ENCODE measurements around the gene KRT72.

Gene KRT72

GRCh38 chr12:52646613-52647012 lies 45.4 kb upstream of the KRT72 start:
- Histone ChIP-seq H3K27me3 (peaks cover 0 to 20% of the 10 kb centered on the region in 2 donors), H3K4me3 (no peak overlapping the region), H3K4me1 (peaks cover 0 to 7% (median 2%) of the 10 kb centered on the region in 4 donors), H3K9me3 (no peaks in the 10 kb centered on the region), H3K36me3 (no peaks in the 10 kb centered on the region), H3K27ac (no peak overlapping the region)
- intact Hi-C loops (cut with DNase I; ENCODE audit: low total_unique reads), result no loop called here
- DNase-seq, result peak in 1 of 2 donors; percentile 53
- TF ChIP-seq CTCF (IDR thresholded peaks at IDR 0.05), result no peak

- Histone ChIP-seq H3K4me3 (no peak overlapping the region), H3K27me3 (peaks cover 0 to 21% of the 10 kb centered on the region in 2 donors), H3K27ac (no peak overlapping the region), H3K36me3 (no peaks in the 10 kb centered on the region), H3K4me1 (peaks cover 0 to 6% (median 2%) of the 10 kb centered on the region in 4 donors), H3K9me3 (no peaks in the 10 kb centered on the region)
- intact Hi-C loops (cut with DNase I; ENCODE audit: low total_unique reads), result no loop called here
- no peak for DNase-seq
- no peak for TF ChIP-seq CTCF (IDR thresholded peaks at IDR 0.05)
Observed at GRCh38 chr12:52645982-52646381, 44.7 kb upstream of the KRT72 start.

- no peaks in the 10 kb centered on the region for H3K9me3 ChIP-seq
- no peak overlapping the region for H3K4me3 ChIP-seq
- H3K36me3 ChIP-seq, result no peaks in the 10 kb centered on the region
- peaks cover 0 to 21% of the 10 kb centered on the region in 2 donors for H3K27me3 ChIP-seq
- no peaks in the 10 kb centered on the region for H3K4me1 ChIP-seq
- peak in 1 of 2 donors; percentile 13 for DNase-seq
- intact Hi-C loops (cut with DNase I; ENCODE audit: low total_unique reads), result no loop called here
- H3K27ac ChIP-seq, result no peak overlapping the region
- TF ChIP-seq CTCF (IDR thresholded peaks at IDR 0.05), result no peak
Observed at GRCh38 chr12:52645120-52645761, 44.0 kb upstream of the KRT72 start.

GRCh38 chr12:52644078-52644415 lies 42.8 kb upstream of the KRT72 start:
- Histone ChIP-seq H3K27ac (no peak overlapping the region), H3K9me3 (no peaks in the 10 kb centered on the region), H3K27me3 (peaks cover 0 to 21% of the 10 kb centered on the region in 2 donors), H3K4me3 (no peak overlapping the region), H3K36me3 (no peaks in the 10 kb centered on the region), H3K4me1 (no peaks in the 10 kb centered on the region)
- DNase-seq, result no peak
- no peak for TF ChIP-seq CTCF (IDR thresholded peaks at IDR 0.05)
- intact Hi-C loops (cut with DNase I; ENCODE audit: low total_unique reads), result no loop called here

GRCh38 chr12:52643233-52644077 lies 42.2 kb upstream of the KRT72 start:
- Histone ChIP-seq H3K27me3 (peaks cover 0 to 23% of the 10 kb centered on the region in 2 donors), H3K4me1 (no peaks in the 10 kb centered on the region), H3K4me3 (no peak overlapping the region), H3K27ac (no peak overlapping the region), H3K36me3 (no peaks in the 10 kb centered on the region), H3K9me3 (no peaks in the 10 kb centered on the region)
- intact Hi-C loops (cut with DNase I; ENCODE audit: low total_unique reads), result no loop called here
- TF ChIP-seq CTCF (IDR thresholded peaks at IDR 0.05), result no peak
- DNase-seq, result peak in 1 of 2 donors; percentile 40

Measured in tibial artery (tissue), 4 donors.